ENCODE results near the gene RYR1.

- TF ChIP-seq, protein P1, sequence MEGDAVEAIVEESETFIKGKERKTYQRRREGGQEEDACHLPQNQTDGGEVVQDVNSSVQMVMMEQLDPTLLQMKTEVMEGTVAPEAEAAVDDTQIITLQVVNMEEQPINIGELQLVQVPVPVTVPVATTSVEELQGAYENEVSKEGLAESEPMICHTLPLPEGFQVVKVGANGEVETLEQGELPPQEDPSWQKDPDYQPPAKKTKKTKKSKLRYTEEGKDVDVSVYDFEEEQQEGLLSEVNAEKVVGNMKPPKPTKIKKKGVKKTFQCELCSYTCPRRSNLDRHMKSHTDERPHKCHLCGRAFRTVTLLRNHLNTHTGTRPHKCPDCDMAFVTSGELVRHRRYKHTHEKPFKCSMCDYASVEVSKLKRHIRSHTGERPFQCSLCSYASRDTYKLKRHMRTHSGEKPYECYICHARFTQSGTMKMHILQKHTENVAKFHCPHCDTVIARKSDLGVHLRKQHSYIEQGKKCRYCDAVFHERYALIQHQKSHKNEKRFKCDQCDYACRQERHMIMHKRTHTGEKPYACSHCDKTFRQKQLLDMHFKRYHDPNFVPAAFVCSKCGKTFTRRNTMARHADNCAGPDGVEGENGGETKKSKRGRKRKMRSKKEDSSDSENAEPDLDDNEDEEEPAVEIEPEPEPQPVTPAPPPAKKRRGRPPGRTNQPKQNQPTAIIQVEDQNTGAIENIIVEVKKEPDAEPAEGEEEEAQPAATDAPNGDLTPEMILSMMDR (IDR thresholded peaks at IDR 0.05; ENCODE audit: insufficient read depth, low read depth, low read length) = no peak
- TF ChIP-seq EZH2 (IDR thresholded peaks at IDR 0.05; ENCODE audit: insufficient read depth, low read length) = no peak
Measured at GRCh38 chr19:38616265-38616664, 182.8 kb downstream of the RYR1 start.

All from astrocyte (in vitro differentiated cells and primary cell).